NB4 (cell line): ENCODE measurements around the gene ZFAND5.

Experiments used
- CTCF ChIP-seq: IDR thresholded peaks from one replicate; pipeline ENCODE4 v1.5.1; 2012; ENCODE audit warnings: low read depth, low read length
- POLR2A ChIP-seq: IDR thresholded peaks from 2 replicates; pipeline ENCODE4 v1.6.1; 2011; ENCODE audit warnings: mild to moderate bottlenecking; ENCODE audit not compliant: insufficient read length; ENCODE audit errors: extremely low read depth
- TF ChIP-seq, protein P1 (sequence below): IDR thresholded peaks from 2 replicates; pipeline ENCODE4 v1.6.1; 2011; ENCODE audit warnings: low read depth, low read length

GRCh38 chr9:72399391-72399790 lies 34.4 kb upstream of the ZFAND5 start:
- TF ChIP-seq CTCF (no peak), POLR2A (no peak)
- TF ChIP-seq, protein P1, sequence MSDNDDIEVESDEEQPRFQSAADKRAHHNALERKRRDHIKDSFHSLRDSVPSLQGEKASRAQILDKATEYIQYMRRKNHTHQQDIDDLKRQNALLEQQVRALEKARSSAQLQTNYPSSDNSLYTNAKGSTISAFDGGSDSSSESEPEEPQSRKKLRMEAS: no peak
